HG02870 (cell line): ENCODE measurements around the gene ZNF407.

Experiments
- ATAC-seq: cut with Tn5 transposase; IDR thresholded peaks from one replicate; pipeline ENCODE4 v1.9.1; 2021; ENCODE audit warnings: mild to moderate bottlenecking, moderate library complexity; ENCODE audit not compliant: unreplicated experiment

The ZNF407 gene

DNA sequence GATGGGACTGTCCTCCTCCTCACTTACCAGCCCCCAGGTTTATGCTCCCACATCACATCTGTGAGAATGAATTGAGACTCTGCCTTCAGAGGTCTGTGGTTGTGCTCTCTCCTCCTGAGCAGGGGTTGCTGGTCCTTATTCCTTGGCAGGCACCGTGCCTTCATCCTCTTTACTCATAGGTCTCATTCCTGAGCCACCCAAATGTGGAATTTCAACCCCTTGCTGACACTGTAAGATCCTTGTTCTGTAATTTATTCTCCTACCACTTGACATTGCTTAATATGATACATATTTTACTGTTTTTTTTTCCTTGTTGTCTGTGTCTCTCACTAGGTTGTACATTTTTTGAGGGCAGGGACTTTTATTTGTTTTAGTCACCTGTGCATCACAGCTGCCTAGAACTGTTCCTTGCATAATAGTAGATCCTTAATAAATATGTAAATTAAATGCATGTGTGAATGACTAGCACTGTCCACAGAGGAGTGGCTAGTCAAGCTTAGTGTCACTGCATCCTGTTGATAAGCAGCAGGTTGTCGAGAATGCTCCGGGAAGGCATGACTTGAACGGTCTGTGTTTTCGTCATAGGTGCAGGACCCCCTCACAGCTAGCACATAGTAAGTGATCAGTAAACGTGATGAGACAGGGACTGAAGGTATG is 180.6 kb downstream of the ZNF407 start:
- no peak for ATAC-seq

DNA sequence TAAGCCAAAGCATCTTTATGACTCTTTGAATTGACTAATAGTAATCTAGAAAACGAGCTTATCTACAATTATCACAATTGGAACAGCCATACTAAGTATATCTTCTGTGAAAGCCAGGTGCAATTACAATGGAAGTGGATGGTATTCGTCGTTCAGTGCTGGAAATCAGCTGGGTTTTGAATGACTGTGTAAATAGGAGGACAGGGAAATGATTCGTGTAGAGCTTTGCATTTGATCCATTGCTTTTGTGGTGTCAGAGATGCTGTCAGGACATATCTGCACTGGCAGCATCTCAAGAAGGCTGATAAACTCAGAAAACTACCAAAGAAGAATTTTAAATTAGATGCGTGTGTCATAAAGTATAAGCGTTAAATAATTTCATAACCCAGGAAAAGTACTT is 187.1 kb downstream of the ZNF407 start:
- no peak for ATAC-seq

- ATAC-seq: no peak
Observed at GRCh38 chr18:74785632-74786031, 188.0 kb downstream of the ZNF407 start.

DNA sequence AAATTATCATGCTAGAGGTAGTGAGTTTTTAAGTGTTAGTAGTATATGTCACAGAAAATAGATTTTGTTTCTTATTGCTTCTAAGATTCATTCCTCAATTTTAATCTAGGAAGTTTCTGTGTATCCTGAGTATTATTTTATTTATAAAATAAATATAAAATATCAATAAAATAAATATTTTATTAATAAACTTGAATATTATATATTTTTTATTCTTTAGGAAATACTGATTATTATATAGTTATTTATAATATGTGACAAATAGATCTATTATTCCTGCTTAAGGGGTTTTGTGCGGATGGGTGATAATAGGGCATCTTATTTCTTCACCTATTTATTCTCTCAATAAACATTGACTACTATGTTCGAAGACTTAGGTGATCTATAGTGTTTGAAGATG is 191.0 kb downstream of the ZNF407 start:
- ATAC-seq: no peak

DNA sequence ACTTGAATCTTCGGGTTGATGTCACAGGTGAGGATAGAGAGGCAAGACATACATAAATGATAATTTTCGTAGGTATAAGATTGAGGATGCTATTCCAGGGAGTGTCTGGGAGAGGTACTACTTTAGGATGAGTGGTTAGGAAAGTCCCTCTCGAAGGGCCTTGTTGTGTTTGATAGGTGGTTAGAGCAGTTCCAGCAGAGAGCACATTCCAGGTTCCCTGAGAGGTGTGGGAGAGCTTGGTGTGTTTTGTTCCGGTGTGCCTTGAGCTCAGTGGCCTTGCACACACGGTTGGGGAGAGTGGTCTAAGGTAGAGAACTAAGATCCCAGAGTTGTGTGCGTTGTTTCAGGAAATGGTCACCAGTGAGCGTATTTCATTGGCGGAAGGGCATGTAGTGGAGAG is 191.4 kb downstream of the ZNF407 start:
- ATAC-seq: no peak

DNA sequence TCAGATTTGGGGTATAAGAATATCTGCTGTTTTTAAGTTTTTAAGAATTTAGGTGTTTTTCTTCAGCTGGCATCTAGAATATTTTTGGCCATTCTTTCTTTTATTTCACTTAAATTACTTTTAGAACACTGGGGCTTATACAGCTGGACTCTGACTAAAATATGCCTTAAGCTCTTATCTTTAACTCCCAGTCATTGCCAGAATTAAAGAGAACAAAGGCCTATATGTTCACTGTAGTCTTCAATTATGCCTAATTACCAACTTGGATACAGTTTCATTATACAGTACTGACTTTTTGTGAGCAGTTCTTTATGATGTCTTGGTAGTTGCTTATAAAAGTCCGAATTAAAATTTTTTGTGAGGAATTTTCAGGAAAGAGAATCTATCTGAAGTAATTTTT is 192.8 kb downstream of the ZNF407 start:
- no peak for ATAC-seq

DNA sequence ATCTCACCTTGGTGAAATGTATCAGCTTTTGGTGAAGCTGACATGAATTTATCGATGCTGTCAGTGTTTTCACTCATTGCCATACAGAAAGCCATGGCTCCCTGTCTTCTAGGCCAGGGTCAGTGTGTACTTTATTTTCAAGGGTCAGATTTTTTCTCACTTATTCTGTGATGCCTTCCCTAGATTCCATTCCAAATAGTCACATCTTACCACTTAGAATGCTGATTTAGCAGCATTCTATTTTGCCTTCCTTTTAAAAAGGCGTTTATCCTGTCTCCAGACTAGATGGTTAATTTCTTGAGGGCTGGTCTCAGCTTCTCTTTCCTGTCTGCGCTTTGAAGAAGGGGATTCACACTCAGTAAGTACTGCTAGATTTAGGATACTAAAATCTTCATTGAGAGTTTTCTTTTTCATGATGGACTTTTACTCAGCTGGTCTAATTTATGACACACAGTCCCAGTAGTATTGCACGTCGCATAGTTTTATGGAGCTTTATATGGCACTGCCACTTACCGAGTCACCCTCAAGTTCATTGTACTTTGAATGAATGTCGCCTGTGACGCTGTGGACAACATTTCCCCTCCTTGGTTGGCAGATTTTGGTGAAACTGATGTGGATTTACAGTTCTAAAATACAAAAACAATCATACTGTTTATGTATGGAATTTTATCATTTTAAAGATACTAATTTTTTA is 194.0 kb downstream of the ZNF407 start:
- no peak for ATAC-seq

DNA sequence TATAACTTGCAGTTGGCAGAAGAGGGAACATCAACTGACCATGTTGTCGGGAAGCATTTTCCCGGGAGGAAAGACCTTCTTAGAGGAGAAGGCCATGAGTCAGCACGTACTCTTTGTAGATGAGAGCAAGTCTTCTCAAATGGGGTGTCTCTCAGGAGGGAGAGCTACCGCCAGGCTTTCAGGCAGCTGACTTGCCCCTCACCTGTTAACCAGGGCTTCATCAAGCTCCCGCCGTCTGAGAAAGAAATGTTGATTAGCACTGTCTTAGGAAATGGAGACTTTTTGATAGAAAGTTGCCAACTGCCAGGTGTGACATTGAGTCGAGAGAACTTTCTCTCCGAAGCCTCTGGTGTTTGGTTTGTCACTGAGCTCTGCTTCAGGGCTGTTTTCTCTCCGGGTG is 196.1 kb downstream of the ZNF407 start:
- ATAC-seq: no peak

DNA sequence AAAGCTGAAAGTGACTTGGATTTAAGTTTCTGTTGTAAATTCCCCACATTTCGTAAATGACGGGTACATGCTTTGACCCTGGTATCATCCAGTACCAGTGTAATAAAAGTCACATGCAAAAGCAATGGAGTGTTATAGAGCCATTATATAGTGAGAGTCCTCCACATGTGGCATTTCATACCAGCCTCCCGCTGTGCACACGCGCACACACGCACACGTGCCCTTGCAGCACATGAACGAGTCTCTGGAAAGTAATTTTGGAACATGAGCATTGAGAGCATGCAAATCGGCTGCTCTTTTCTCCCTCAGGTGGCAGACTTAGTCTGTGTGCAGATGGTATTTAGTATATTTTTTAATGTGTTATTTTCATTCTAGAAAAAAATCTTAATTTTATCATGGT is 198.1 kb downstream of the ZNF407 start:
- ATAC-seq: no peak

- no peak for ATAC-seq
Observed at GRCh38 chr18:74796211-74796610, 198.5 kb downstream of the ZNF407 start.

- ATAC-seq: peak; percentile 100
Observed at GRCh38 chr18:74796841-74797576, 199.3 kb downstream of the ZNF407 start.

DNA sequence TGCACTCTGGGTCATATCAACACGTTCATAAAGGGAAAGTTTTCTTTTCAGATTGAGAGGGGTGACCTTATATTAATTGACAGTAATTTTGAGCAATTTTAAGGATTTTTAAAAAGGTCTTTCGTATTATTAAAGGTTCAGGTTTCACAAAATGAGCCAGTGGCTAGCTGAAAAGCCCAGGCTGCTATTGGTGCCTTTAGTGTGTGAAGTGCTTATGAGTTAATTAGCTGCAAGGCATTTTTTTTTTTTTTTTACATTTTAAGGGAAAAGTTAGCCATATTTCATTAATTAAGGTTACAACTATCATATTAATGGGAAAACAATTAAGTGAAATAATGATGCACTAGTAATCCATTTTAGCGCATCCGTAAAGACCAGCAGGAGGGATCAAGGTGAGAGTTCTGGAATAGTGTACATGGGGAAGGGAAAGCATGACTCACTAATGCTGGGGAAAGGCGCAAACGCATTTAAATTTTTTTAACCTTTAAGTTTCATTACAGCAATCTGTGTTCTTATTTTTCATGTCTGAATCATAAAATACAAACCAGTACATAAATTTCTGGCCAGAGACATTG is 200.0 kb downstream of the ZNF407 start:
- peak; percentile 24 for ATAC-seq

- ATAC-seq: no peak
Observed at GRCh38 chr18:74799542-74799941, 201.9 kb downstream of the ZNF407 start.

GRCh38 chr18:74800098-74800497 is 202.4 kb downstream of the ZNF407 start:
- ATAC-seq: no peak

GRCh38 chr18:74803117-74803516 is 205.4 kb downstream of the ZNF407 start:
- ATAC-seq: no peak

DNA sequence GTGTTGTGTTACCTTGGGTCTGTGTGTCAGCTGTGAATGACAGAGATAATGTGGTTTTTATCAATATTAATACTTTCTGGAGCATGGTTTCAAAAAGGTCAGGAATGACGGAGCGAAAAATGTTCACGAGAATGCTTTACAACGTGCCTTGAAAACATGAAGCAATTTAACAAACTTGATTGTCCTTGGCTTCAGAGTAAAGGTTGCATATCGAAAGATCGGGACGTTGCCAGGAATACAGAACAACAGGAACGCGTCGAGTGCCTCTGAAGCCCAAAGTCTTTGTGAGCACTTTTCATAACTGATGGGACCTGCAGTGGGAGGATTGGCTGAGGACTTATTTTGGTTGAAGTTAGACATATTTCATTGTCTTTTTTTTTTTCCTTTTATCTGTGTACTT is 206.1 kb downstream of the ZNF407 start:
- ATAC-seq: no peak

DNA sequence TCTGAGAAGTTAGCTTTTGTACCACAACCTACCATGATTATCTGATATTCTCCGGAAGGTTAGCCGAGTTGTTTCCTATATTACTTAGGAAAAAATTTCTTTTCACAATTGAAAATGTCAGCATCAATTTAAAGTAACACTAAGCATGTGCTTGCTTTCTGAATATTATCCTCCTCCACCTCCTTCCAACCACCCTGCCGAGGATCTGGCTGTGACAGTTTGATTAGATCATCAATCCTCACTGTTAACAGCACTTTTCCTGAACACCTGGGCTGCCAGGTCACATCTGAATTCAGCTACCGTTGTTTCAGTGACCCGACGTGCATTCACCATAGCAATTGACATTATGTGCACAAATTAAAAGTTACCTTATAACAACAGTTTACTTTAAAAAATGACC is 207.0 kb downstream of the ZNF407 start:
- ATAC-seq: no peak

- ATAC-seq: no peak
Observed at GRCh38 chr18:74806073-74806472, 208.4 kb downstream of the ZNF407 start.

- peak; percentile 98 for ATAC-seq
Observed at GRCh38 chr18:74806700-74807416, 209.2 kb downstream of the ZNF407 start.

- ATAC-seq: no peak
Observed at GRCh38 chr18:74817576-74817975, 219.9 kb downstream of the ZNF407 start.

GRCh38 chr18:74818516-74819175 is 221.0 kb downstream of the ZNF407 start:
- no peak for ATAC-seq
